T-cell (primary cell): ENCODE data around the gene TRIM52. TPM values are rescaled to one million over a fixed set of nuclear protein-coding genes. Genes with fewer than 3 reads are reported as not detected.
A peak's percentile ranks its signal among the peaks of the same experiment; 100 is the strongest.

Experiments used
- ATAC-seq, 4 experiments: fragments of 200-7000 bp in 3 of 4; fragments of 150-1000 bp in 1 of 4; cut with Tn5 transposase; replicated peaks in 1 of 4; 1 replicate in 3 of 4; 2 replicates in 1 of 4; pipeline ENCODE4 v1.10.0; 2021; ENCODE audit warnings: moderate library complexity in 3 of 4, mild to moderate bottlenecking in 2 of 4, moderate number of reproducible peaks in 1 of 4
- CTCF ChIA-PET, 2 donors: fragments of 300-600 bp; sonication (Branson Sonifier 250); formaldehyde crosslinking; loops; one replicate each; lab custom pipeline; 2022; ENCODE audit warnings: antibody characterized with exemption in 2 of 2; lab: Charles Lee
- POLR2A ChIA-PET, 2 donors: fragments of 300-600 bp; sonication (Branson Sonifier 250); formaldehyde crosslinking; loops; one replicate each; lab custom pipeline; 2022; ENCODE audit warnings: antibody characterized with exemption in 2 of 2; lab: Charles Lee
- DNase-seq, 35 experiments: peaks; one replicate each; pipeline versions ENCODE4 v3.0.0 to v3.0.0-alpha.2; 2013 to 2023
- H3K27ac ChIP-seq: one replicate; pipeline ENCODE4 v1.5.1; 2013; ENCODE audit warnings: low read length
- H3K27me3 ChIP-seq, 2 experiments: replicated peaks in 1 of 2; 1 replicate in 1 of 2; 2 replicates in 1 of 2; pipeline versions ENCODE4 v1.6.1 to v1.7.0; 2013; ENCODE audit warnings: low read length in 1 of 2, mixed read lengths in 1 of 2; ENCODE audit not compliant: control insufficient read depth in 2 of 2, insufficient read depth in 2 of 2; ENCODE audit errors: extremely low read depth in 1 of 2
- H3K36me3 ChIP-seq, 2 donors: 1 replicate in 1 of 2; 2 replicates in 1 of 2; pipeline versions ENCODE4 v1.6.1 to v1.7.0; 2013; ENCODE audit warnings: low read length in 1 of 2; ENCODE audit not compliant: control insufficient read depth in 2 of 2, insufficient read depth in 1 of 2; ENCODE audit errors: extremely low read depth in 1 of 2
- H3K4me1 ChIP-seq, 2 experiments: 1 replicate in 1 of 2; 2 replicates in 1 of 2; pipeline versions ENCODE4 v1.6.1 to v1.7.0; 2013; ENCODE audit warnings: low read length in 2 of 2, mixed read lengths in 1 of 2; ENCODE audit not compliant: insufficient read depth in 2 of 2, control insufficient read depth in 1 of 2; ENCODE audit errors: extremely low read depth in 1 of 2
- H3K4me3 ChIP-seq, 2 donors: 1 replicate in 1 of 2; 2 replicates in 1 of 2; pipeline versions ENCODE4 v1.5.1 to v1.7.0; 2013; ENCODE audit warnings: mild to moderate bottlenecking in 2 of 2, low read length in 1 of 2, moderate library complexity in 1 of 2; ENCODE audit not compliant: control insufficient read depth in 1 of 2; ENCODE audit errors: extremely low read depth in 1 of 2
- H3K9me3 ChIP-seq: 2 replicates; pipeline ENCODE4 v1.7.0; 2013
- H3K27ac Mint-ChIP-seq, 2 donors: one replicate each; pipeline ENCODE4 v1.8.0; 2020 to 2021; ENCODE audit warnings: mild to moderate bottlenecking in 2 of 2, mixed read lengths in 2 of 2
- H3K27me3 Mint-ChIP-seq, 2 donors: one replicate each; pipeline ENCODE4 v1.8.0; 2021 to 2022; ENCODE audit warnings: mixed read lengths in 2 of 2
- H3K36me3 Mint-ChIP-seq: one replicate; pipeline ENCODE4 v1.8.0; 2021; ENCODE audit warnings: mixed read lengths
- H3K4me1 Mint-ChIP-seq, 3 donors: one replicate each; pipeline ENCODE4 v1.8.0; 2020 to 2022; ENCODE audit warnings: mixed read lengths in 3 of 3, mild to moderate bottlenecking in 1 of 3
- H3K4me3 Mint-ChIP-seq, 3 donors: one replicate each; pipeline ENCODE4 v1.8.0; 2020 to 2022; ENCODE audit warnings: mild to moderate bottlenecking in 3 of 3, mixed read lengths in 3 of 3, moderate library complexity in 3 of 3
- H3K9me3 Mint-ChIP-seq, 3 donors: one replicate each; pipeline ENCODE4 v1.8.0; 2020 to 2022; ENCODE audit warnings: mixed read lengths in 3 of 3
- WGBS: methylation state at CpG from one replicate; pipeline ENCODE4 v1.1.5; 2013; ENCODE audit warnings: missing lambda C conversion rate; ENCODE audit not compliant: insufficient coverage; 5-methylcytosine and 5-hydroxymethylcytosine counted together
- total RNA-seq, 35 experiments: library from RNA in 6 of 35; stranded (reverse) in 6 of 35; fragments of 120-200 nt in 1 of 35; gene quantifications; one replicate each; pipeline versions ENCODE4 v1.2.1 to v1.2.4 and lab custom pipeline; 2013 to 2026

The TRIM52 gene
- total RNA-seq, 5 donors from 2014 or later (not counting 1 experiment from before 2014, with no cell fraction given): 42.9 to 56.9 (median 54.0) TPM

- Mint-ChIP-seq H3K4me1 (peaks cover 55 to 77% (median 61%) of the 10 kb centered on the region in 3 donors), H3K9me3 (no peaks in the 10 kb centered on the region), H3K27me3 (peaks cover 0 to 9% of the 10 kb centered on the region in 2 donors), H3K4me3 (peak overlapping the region in 2 of 3 donors; percentile 57 to 92), H3K27ac (peak overlapping the region in 1 of 2 donors; percentile 77), H3K36me3 (peaks cover 5% of the 10 kb centered on the region)
- ATAC-seq (no peak), DNase-seq (no peak)
- H3K27ac ChIP-seq: no peak overlapping the region
- CTCF ChIA-PET: interaction anchor here in 1 of 2 donors (0.6 kb wide), 1 partner anchor 25 kb away, joined by 3 read pairs; no protein-coding TSS in a partner anchor
- POLR2A ChIA-PET: interaction anchor here in 1 of 2 donors (0.9 kb wide), 1 partner anchor 32 kb away, joined by 11 read pairs; no protein-coding TSS in a partner anchor
- H3K27me3 ChIP-seq: no peaks in the 10 kb centered on the region
- H3K36me3 ChIP-seq: no peaks in the 10 kb centered on the region
- no peaks in the 10 kb centered on the region for H3K9me3 ChIP-seq
- H3K4me3 ChIP-seq: no peak overlapping the region
- peaks cover 16 to 81% of the 10 kb centered on the region in 2 experiments for H3K4me1 ChIP-seq
- WGBS: 100% methylated on average over 2 of the region's 10 CpGs
Observed at GRCh38 chr5:181220178-181220515, 40.8 kb downstream of the TRIM52 start.

GRCh38 chr5:181219262-181220177, 41.4 kb downstream of the TRIM52 start:
- peak overlapping the region in 1 of 2 donors; percentile 77 for H3K27ac Mint-ChIP-seq
- CTCF ChIA-PET: interaction anchor here in 1 of 2 donors (0.6 kb wide), 1 partner anchor 25 kb away, joined by 3 read pairs; no protein-coding TSS in a partner anchor

GRCh38 chr5:181218795-181219124, 42.2 kb downstream of the TRIM52 start:
- ChIA-PET POLR2A (no interaction called here), CTCF (no interaction called here)
- Histone ChIP-seq H3K36me3 (no peaks in the 10 kb centered on the region), H3K27me3 (no peaks in the 10 kb centered on the region), H3K9me3 (no peaks in the 10 kb centered on the region), H3K4me3 (peak overlapping the region; percentile 52 to 79), H3K4me1 (peaks cover 9 to 70% of the 10 kb centered on the region in 2 experiments), H3K27ac (no peak overlapping the region)
- Mint-ChIP-seq H3K9me3 (no peaks in the 10 kb centered on the region), H3K27ac (peak overlapping the region; percentile 89 to 94), H3K36me3 (peaks cover 5% of the 10 kb centered on the region), H3K27me3 (peaks cover 0 to 9% of the 10 kb centered on the region in 2 donors), H3K4me3 (peak overlapping the region; percentile 89 to 91 (median 89)), H3K4me1 (peaks cover 41 to 66% (median 51%) of the 10 kb centered on the region in 3 donors)
- DNase-seq (no peak), ATAC-seq (no peak)
- WGBS: 60% methylated on average over 5 of the region's 10 CpGs

More at GRCh38 chr5:181219262-181220177, 41.4 kb downstream of the TRIM52 start:
- Mint-ChIP-seq H3K4me1 (peaks cover 49 to 73% (median 55%) of the 10 kb centered on the region in 3 donors), H3K36me3 (peaks cover 5% of the 10 kb centered on the region), H3K4me3 (peak overlapping the region in 2 of 3 donors; percentile 57 to 92), H3K9me3 (no peaks in the 10 kb centered on the region), H3K27me3 (peaks cover 0 to 9% of the 10 kb centered on the region in 2 donors)
- DNase-seq (no peak), ATAC-seq (no peak)
- Histone ChIP-seq H3K4me1 (peaks cover 10 to 78% of the 10 kb centered on the region in 2 experiments), H3K9me3 (no peaks in the 10 kb centered on the region), H3K27me3 (no peaks in the 10 kb centered on the region), H3K36me3 (no peaks in the 10 kb centered on the region), H3K4me3 (no peak overlapping the region), H3K27ac (no peak overlapping the region)
- WGBS: 90% methylated on average over 45 of the region's 49 CpGs
- POLR2A ChIA-PET: no interaction called here

- Histone ChIP-seq H3K4me1 (peaks cover 9 to 66% of the 10 kb centered on the region in 2 experiments), H3K36me3 (no peaks in the 10 kb centered on the region), H3K27ac (peak overlapping the region; percentile 71), H3K27me3 (no peaks in the 10 kb centered on the region), H3K4me3 (peak overlapping the region; percentile 66 to 79), H3K9me3 (no peaks in the 10 kb centered on the region)
- peaks cover 0 to 7% of the 10 kb centered on the region in 2 donors for H3K27me3 Mint-ChIP-seq
- POLR2A ChIA-PET: no interaction called here
- CTCF ChIA-PET: no interaction called here
- peaks cover 41 to 65% (median 48%) of the 10 kb centered on the region in 3 donors for H3K4me1 Mint-ChIP-seq
- DNase-seq: peak in 20 of 35 experiments; percentile 21 to 68 (median 39)
- peak; percentile 20 to 44 (median 41) for ATAC-seq
- no peaks in the 10 kb centered on the region for H3K9me3 Mint-ChIP-seq
- 8% methylated on average over 7 of the region's 13 CpGs for WGBS
- peak overlapping the region; percentile 89 to 91 (median 89) for H3K4me3 Mint-ChIP-seq
- H3K36me3 Mint-ChIP-seq: peaks cover 5% of the 10 kb centered on the region
- peak overlapping the region; percentile 89 to 94 for H3K27ac Mint-ChIP-seq
Observed at GRCh38 chr5:181217803-181218062, 43.2 kb downstream of the TRIM52 start.

- no peaks in the 10 kb centered on the region for H3K36me3 ChIP-seq
Observed at GRCh38 chr5:181217111-181217802, 43.7 kb downstream of the TRIM52 start.

More at GRCh38 chr5:181217111-181217802, 43.7 kb downstream of the TRIM52 start:
- peak; percentile 26 to 39 (median 31) for ATAC-seq
- Histone ChIP-seq H3K4me1 (peaks cover 9 to 61% of the 10 kb centered on the region in 2 experiments), H3K27ac (peak overlapping the region; percentile 71), H3K4me3 (peak overlapping the region; percentile 66 to 79), H3K9me3 (no peaks in the 10 kb centered on the region), H3K27me3 (no peaks in the 10 kb centered on the region)
- H3K4me3 Mint-ChIP-seq: peak overlapping the region; percentile 89 to 91 (median 89)
- peak; percentile 35 to 81 (median 57) for DNase-seq
- H3K36me3 Mint-ChIP-seq: peaks cover 4% of the 10 kb centered on the region
- POLR2A ChIA-PET: no interaction called here
- no peaks in the 10 kb centered on the region for H3K9me3 Mint-ChIP-seq
- 1% methylated on average over 43 of the region's 46 CpGs for WGBS
- CTCF ChIA-PET: interaction anchor here in 1 of 2 donors (1.5 kb wide), 1 partner anchor 10 kb away, joined by 7 read pairs; no protein-coding TSS in a partner anchor
- peaks cover 38 to 60% (median 47%) of the 10 kb centered on the region in 3 donors for H3K4me1 Mint-ChIP-seq
- H3K27me3 Mint-ChIP-seq: peaks cover 0 to 6% of the 10 kb centered on the region in 2 donors
- peak overlapping the region; percentile 89 to 94 for H3K27ac Mint-ChIP-seq
